Ishikawa (cell line): Measurements from ENCODE around the gene SELENOI.

Experiments used
- FOXM1 ChIP-seq: IDR thresholded peaks from 2 replicates; pipeline ENCODE4 v1.6.1; 2012; ENCODE audit warnings: low read depth, borderline replicate concordance
- TCF12 ChIP-seq: IDR thresholded peaks from 2 replicates; pipeline ENCODE4 v1.6.1; 2012; ENCODE audit warnings: low read depth
- YY1 ChIP-seq: IDR thresholded peaks from 2 replicates; pipeline ENCODE4 v1.6.1; 2012; ENCODE audit warnings: low read depth

GRCh38 chr2:26384597-26384996 is 38.7 kb downstream of the SELENOI start:
- TF ChIP-seq TCF12 (no peak), YY1 (no peak), FOXM1 (no peak)
